ENCODE measurements around the gene SS18L1.

SS18L1 gene

DNA sequence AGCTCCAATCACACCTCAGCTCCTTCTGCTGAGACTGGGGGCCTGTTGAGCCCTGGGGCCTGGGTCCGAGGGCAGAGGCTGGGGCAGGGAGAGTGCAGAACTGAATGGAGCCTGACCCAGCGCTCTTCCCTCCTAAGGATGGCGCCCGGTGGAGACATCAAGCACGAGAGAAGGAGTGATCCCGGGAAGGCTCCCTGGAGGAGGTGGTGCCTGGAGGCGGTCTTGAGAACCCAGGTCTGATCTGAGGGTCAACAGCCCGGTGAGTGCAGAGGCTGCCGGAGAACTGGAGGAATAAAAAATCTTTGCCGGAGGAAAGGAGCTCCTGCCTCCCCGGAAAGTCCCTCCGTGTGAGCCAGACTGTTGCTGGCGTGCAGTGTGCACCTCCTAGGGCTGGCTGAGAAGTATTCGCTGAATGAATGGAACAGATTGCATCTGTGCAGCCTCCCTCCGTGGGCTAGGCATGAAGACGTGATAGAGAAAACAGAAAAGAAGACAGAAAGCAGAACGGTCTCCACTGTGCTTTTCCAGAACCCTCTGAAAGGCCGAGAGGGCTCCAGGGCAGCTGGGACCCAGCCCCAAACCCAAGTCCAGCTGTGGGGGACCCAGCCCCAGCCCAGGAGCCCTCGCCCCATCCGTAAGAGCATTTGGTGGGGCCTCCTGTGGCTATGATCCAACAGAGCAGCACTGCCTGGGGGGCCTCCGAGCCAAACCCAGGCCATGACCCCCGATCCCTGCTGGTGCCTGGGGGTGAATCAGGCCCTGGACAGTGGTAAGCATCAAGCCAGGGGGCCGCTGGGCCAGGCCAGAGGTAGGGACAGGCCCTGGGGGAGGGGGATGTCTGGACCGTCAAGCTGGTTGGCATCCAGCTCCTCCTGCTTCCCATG, 83.4 kb downstream of the SS18L1 start:
- no peak for DNase-seq (ENCODE audit: low read depth)

DNA sequence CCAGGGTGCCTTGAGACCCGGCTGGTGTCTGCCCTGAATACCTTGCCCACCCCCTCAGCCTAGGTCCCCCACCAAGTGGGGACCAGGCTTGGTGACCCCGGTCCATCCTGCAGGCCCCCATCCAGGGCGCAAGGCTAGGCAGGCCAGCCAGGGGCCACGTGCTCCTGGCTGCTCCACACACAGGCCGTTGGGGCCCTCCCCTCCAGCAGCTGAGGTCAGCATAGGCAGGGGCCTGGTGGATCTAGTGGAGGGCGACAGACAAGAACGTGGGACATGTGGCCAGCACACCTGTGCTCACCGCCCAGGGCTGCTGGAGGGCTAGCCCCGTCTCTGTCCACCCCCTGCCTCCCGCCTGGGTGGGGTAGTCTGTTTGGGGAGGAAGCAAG, 84.0 kb downstream of the SS18L1 start:
- DNase-seq (ENCODE audit: low read depth) = no peak

DNA sequence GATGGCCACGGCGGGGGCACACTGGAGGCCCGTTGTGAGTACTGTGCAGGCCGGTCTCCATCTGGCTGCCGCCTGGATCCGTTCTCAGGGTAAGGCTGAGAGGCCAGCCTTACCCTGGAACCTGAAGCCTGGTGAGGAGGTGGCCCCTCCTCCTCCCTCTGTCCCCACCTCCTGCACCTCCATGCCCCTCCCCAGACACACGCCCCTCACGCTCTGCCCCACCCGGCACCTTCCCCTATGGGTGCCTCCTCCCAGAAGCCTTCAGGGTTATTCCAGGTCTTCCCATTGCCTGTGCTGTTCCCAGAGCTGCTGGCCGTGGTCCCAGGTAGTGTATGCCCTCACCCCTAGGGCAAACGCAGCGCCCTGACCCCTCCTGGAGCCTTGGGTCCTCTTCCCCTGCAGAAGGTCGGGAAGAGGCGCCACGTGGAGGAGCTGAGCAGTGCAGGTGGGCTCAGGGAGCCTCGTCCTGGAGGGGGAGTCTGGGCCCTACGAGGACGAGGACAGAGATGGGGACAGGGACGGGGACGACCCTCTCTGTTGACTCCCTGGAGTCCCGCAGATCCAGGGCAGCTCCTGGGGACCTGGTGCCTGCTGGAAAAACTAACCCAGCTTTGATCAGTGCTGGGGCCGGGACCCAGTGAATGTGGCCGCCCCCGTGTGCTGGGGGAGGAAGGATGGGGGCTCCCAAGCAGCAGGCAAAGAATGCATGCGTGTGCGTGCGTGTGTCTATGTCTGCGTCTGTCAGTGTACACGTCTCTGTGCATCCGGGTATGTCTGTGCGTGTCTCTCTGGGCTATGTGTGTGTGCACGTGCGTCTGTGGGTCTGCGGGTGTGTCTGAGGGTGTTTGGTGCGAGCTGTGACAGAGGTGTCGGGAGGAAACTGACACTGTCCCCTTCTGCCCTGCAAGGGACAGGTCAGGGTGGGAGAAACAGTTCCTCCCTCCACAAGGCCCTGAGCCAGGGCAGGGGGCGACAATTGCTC, 84.7 kb downstream of the SS18L1 start:
- no peak for DNase-seq (ENCODE audit: low read depth)

DNA sequence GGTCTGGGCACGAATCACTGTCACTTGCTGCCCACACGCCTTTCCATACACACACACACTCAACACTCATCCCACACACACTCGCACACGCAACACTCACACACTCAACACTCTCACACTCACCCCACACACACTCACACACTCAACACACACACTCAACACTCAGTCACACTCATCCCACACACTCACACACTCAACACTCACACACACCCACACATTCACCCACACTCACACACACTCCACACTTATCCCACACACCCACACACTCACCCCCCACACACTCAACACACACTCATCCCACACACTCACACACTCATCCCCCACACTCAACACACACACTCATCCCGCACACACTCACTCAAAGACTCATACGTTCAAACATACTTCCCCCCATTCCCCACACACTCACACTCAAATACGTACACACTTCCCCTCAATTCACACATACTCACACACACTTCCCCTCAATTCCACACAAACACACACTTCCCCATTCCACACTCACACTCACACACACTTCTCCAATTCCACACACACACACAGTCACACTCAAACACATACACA, 85.5 kb downstream of the SS18L1 start:
- DNase-seq (ENCODE audit: low read depth) = no peak

DNA sequence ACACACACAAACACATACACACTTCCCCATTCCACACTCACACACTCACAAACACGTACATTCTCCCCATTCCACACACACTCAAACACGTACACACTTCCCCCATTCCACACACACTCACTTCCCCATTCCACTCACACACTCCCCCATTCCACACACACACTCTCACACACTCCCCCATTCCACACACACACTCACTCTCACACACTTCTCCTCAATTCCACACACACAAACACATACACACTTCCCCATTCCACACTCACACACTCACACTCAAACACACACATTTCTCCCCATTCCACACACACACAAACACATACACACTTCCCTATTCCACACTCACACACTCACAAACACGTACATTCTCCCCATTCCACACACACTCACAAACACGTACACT, 86.1 kb downstream of the SS18L1 start:
- no peak for DNase-seq (ENCODE audit: low read depth)

DNA sequence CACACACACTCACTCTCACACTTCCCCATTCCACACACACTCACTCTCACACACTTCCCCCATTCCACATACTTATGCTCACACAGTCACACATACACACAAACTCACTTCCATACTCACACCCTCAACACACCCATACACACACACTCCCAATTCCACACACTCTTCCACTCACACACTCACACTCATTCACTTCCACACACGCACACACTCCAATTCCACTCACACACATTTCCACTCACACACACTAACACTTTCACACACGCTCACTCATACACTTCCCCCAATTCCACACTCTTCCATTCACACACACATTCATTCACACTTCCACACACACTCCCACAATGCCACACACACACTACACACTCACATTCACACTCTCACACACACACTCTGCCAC, 86.7 kb downstream of the SS18L1 start:
- DNase-seq (ENCODE audit: low read depth) = no peak

DNA sequence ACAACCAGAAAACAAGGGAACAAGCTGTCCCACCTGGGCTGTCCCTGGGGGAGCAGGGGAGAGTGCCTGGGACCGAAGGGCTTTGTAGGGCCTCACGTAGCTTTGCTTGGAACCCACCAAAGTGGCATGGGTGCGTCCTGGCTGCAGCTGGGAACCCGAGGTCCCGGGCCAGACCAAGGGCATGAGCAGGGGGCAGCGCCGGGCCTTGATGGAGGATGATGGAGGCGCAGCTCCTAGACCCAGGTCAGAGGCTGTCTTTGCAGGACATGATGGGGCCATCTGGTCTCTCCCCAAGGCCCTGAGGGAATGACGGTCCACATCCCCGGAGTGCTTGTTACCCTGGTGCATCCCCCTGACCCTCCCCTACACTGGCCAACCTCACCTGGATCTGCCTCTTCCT, 87.1 kb downstream of the SS18L1 start:
- DNase-seq (ENCODE audit: low read depth) = no peak

DNA sequence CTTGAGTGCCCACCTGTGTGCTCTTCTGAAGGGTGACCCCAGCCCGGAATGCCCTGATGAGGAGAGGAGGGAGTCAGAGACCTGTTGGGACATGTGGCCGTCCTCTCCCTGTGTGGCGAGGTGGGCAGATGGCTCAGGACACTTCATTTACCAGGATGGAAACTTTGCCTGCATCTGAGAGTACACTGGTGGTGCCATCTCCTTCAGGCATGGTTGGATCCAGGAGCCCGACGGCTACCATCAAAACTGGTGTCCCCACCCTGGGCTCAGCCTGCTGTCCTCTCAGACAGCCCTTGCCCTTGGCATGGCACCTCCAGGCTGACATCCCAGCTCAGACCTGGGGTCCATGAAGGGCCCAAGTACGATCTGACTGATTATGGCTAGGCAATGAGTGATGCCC, 87.7 kb downstream of the SS18L1 start:
- no peak for DNase-seq (ENCODE audit: low read depth)
